Lower lobe of right lung (tissue), 2 donors: ENCODE measurements around the gene PRND. TPM values are rescaled to one million over a fixed set of nuclear protein-coding genes. Genes with fewer than 3 reads are reported as not detected.
A peak's percentile ranks its signal among the peaks of the same experiment; 100 is the strongest.

Source experiments
- ATAC-seq, 2 donors: fragments of 200-7000 bp; cut with Tn5 transposase; one replicate each; pipeline ENCODE4 v1.9.1; 2020 to 2022; ENCODE audit warnings: mild to moderate bottlenecking in 2 of 2, moderate library complexity in 2 of 2
- DNase-seq: peaks from one replicate; pipeline ENCODE4 v3.0.0-alpha.2; 2020
- H3K27ac ChIP-seq: fragments of 200-600 bp; one replicate; pipeline ENCODE4 v1.8.0; 2022
- H3K27me3 ChIP-seq: fragments of 200-600 bp; one replicate; pipeline ENCODE4 v1.8.0; 2022; ENCODE audit warnings: low read depth
- H3K36me3 ChIP-seq: fragments of 200-600 bp; one replicate; pipeline ENCODE4 v1.8.0; 2022; ENCODE audit warnings: mild to moderate bottlenecking
- H3K4me1 ChIP-seq: fragments of 200-600 bp; one replicate; pipeline ENCODE4 v1.8.0; 2022
- H3K4me3 ChIP-seq: fragments of 200-600 bp; one replicate; pipeline ENCODE4 v1.8.0; 2022; ENCODE audit warnings: mild to moderate bottlenecking
- H3K9me3 ChIP-seq: fragments of 200-600 bp; one replicate; pipeline ENCODE4 v1.8.0; 2022
- CTCF ChIP-seq: fragments of 200-600 bp; IDR thresholded peaks from one replicate; pipeline ENCODE4 v1.8.0; 2022; ENCODE audit warnings: antibody characterized with exemption, mild to moderate bottlenecking
- intact Hi-C: fragments of 100-400 bp; cut with DNase I; formaldehyde crosslinking; loops from one replicate; pipeline ENCODE4 v1.11.0; 2022
- total RNA-seq: library from RNA; stranded (reverse); fragmentation: NEBNext Ultra II Directional; extraction: Animal tissue kit (Norgen Biotek cat#: 25700); gene quantifications from one replicate; pipeline ENCODE4 v1.2.1, GENCODE V29; 2021
- donor health status: DM: no; HTN: yes; CAD: no; lungs with severe emphysema.

The PRND gene
- total RNA-seq, 1 donor from 2014 or later = not detected

DNA sequence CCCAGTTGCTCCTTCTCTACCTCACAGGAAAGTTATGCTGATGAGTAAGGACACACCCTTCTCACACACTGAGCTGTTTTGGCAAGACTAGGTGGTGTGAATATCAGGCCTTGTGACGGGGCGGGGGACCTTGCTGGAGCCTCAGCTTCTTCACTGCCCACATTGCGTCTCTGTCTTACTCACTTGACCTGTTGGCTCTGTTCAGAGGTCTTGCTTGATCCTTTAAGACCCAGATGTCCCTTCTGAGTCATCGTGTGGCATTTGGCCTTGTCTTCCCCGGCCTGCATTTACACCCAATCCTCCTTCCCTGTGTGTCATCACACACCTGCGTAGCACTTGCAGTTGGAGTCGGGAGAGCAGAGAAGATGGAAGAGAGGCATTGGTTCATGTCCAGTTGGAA is 8.3 kb upstream of the PRND start:
- no peaks in the 10 kb centered on the region for H3K9me3 ChIP-seq
- TF ChIP-seq CTCF = no peak

DNA sequence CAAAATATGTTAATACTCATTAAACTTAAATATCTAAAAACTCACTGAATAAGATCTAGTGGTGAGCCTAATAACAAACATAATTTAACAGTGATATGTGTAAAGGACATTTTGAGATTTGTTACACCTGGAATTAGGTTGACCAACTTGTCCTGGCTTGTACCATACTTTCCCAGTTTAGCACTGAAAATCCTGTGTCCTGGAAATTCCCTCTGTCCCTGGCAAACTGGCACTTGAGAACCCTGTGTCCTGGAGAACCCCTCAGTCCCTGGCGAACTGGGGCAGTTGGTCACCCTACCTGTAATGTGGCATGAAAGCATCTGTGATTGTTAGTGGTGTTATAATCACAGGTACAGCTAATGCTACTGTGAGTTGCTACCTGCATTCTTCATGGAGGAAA is 6.9 kb upstream of the PRND start:
- intact Hi-C loops = no loop called here
- no peak for ATAC-seq
- DNase-seq = no peak
- Histone ChIP-seq H3K27me3 (no peaks in the 10 kb centered on the region), H3K4me3 (no peak overlapping the region), H3K4me1 (peaks cover 3% of the 10 kb centered on the region), H3K27ac (no peak overlapping the region), H3K36me3 (no peaks in the 10 kb centered on the region), H3K9me3 (no peaks in the 10 kb centered on the region)
- TF ChIP-seq CTCF = no peak

More for the DNA sequence above, 8.3 kb upstream of the PRND start:
- no peaks in the 10 kb centered on the region for H3K36me3 ChIP-seq
- H3K27ac ChIP-seq = no peak overlapping the region
- DNase-seq (no peak), ATAC-seq (no peak)
- H3K4me3 ChIP-seq = no peak overlapping the region
- H3K27me3 ChIP-seq = no peaks in the 10 kb centered on the region
- intact Hi-C loops = no loop called here
- H3K4me1 ChIP-seq = no peaks in the 10 kb centered on the region

DNA sequence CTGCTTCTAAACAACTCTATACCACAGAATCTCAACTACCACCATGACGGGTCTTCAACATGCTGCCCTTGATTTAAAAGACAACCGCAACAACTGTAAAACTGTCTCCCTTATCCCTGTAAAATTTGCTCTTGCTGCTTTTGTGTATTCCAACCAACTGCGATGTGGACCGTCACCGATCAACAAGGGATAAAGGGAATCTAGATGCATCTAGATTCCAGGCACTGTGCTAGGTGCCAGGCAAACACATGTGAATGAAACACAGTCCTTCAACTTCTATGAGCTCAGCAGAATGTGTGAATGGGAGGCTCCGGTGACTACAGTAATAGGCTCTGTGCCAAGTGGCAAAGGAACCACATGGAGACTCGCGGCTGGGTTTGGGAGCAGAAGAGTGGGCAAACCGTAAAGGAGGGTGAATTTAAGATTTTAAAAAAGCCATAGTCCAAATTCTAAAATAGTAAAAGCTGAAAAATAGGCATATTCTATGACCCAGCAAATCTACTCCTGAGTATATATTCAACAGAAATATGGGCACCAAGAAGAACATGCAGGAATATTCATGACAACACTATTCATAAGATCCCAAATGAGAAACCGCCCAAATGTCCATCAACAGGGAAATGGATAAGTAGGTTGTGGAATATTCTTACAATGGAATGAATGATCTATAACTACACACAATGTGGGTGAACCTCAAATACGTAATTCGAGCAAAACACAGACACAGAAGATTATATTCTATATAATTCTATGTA is 3.7 kb upstream of the PRND start:
- intact Hi-C loops = no loop called here

DNA sequence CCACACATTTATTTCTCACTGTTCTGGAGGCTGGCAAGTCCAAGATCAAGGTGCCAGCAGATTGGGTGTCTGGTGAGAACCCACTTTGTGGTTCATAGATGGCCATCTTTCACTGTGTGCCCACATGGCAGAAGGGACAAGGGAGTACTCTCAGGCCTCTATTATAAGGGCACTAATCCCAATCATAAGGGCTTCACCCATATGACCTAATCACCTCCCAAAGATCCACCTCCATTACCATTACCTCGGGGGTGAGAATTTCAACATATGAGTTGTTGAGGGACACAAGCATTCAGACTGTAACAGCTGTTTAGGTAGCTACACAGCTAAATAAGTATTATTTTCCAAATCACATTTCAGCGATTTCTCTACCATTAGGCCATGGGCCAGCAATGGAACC is 2.5 kb upstream of the PRND start:
- no peaks in the 10 kb centered on the region for H3K9me3 ChIP-seq
- peaks cover 16% of the 10 kb centered on the region for H3K4me1 ChIP-seq
- intact Hi-C loops = no loop called here
- H3K27ac ChIP-seq = no peak overlapping the region
- H3K4me3 ChIP-seq = no peak overlapping the region
- ATAC-seq = no peak
- TF ChIP-seq CTCF = no peak
- no peaks in the 10 kb centered on the region for H3K36me3 ChIP-seq
- H3K27me3 ChIP-seq = no peaks in the 10 kb centered on the region
- DNase-seq = no peak

More for the DNA sequence above, 3.7 kb upstream of the PRND start:
- Histone ChIP-seq H3K4me3 (no peak overlapping the region), H3K9me3 (no peaks in the 10 kb centered on the region), H3K36me3 (no peaks in the 10 kb centered on the region), H3K4me1 (peaks cover 16% of the 10 kb centered on the region), H3K27me3 (no peaks in the 10 kb centered on the region), H3K27ac (no peak overlapping the region)
- no peak for TF ChIP-seq CTCF
- DNase-seq (no peak), ATAC-seq (no peak)

GRCh38 chr20:4720041-4720976 is 1.4 kb upstream of the PRND start:
- TF ChIP-seq CTCF = peak; percentile 73
- DNase-seq (peak; percentile 82), ATAC-seq (peak; percentile 88)
- Histone ChIP-seq H3K4me3 (no peak overlapping the region), H3K4me1 (peaks cover 16% of the 10 kb centered on the region), H3K36me3 (no peaks in the 10 kb centered on the region), H3K27ac (peak overlapping the region; percentile 75), H3K9me3 (no peaks in the 10 kb centered on the region), H3K27me3 (no peaks in the 10 kb centered on the region)
- intact Hi-C loops = loop anchor here (5.0 kb wide), 1 partner anchor 113 kb away; no protein-coding TSS in a partner anchor
